Bronchial epithelial cell (primary cell): Measurements from ENCODE around the gene PWWP2B. TPM values are rescaled to one million over a fixed set of nuclear protein-coding genes. Genes with fewer than 3 reads are reported as not detected.

ENCODE experiments used
- DNase-seq: peaks from one replicate; pipeline ENCODE4 v3.0.0-alpha.2; 2010; ENCODE audit warnings: low read depth
- FAIRE-seq: peaks from 2 replicates; lab custom pipeline; 2011; peaks lifted over from hg19 to GRCh38; lab: Jason Lieb, UNC
- H3K27me3 ChIP-seq: 2 replicates; pipeline ENCODE4 v1.5.1; 2011; ENCODE audit warnings: low read length; ENCODE audit not compliant: control insufficient read depth, insufficient read depth
- H3K36me3 ChIP-seq: 2 replicates; pipeline ENCODE4 v1.5.1; 2011; ENCODE audit warnings: low read length; ENCODE audit not compliant: control insufficient read depth, insufficient read depth
- H3K4me3 ChIP-seq: 2 replicates; pipeline ENCODE4 v1.5.1; 2011; ENCODE audit warnings: mild to moderate bottlenecking, low read depth, low read length, control low read depth
- total RNA-seq: library from RNA; depleted of rRNA; stranded (reverse); fragments of >200 nt; gene quantifications from 2 replicates; pipeline ENCODE4 v1.2.1, GENCODE V29; 2014
- TF ChIP-seq, protein P1 (sequence below): IDR thresholded peaks from 2 replicates; pipeline ENCODE4 v1.5.1; 2011; ENCODE audit warnings: mild to moderate bottlenecking, moderate library complexity, low read length, control low read depth, inconsistent platforms; ENCODE audit not compliant: insufficient read depth, severe bottlenecking

The PWWP2B gene
- total RNA-seq, 1 donor from 2014 or later: 40.0 TPM

DNA sequence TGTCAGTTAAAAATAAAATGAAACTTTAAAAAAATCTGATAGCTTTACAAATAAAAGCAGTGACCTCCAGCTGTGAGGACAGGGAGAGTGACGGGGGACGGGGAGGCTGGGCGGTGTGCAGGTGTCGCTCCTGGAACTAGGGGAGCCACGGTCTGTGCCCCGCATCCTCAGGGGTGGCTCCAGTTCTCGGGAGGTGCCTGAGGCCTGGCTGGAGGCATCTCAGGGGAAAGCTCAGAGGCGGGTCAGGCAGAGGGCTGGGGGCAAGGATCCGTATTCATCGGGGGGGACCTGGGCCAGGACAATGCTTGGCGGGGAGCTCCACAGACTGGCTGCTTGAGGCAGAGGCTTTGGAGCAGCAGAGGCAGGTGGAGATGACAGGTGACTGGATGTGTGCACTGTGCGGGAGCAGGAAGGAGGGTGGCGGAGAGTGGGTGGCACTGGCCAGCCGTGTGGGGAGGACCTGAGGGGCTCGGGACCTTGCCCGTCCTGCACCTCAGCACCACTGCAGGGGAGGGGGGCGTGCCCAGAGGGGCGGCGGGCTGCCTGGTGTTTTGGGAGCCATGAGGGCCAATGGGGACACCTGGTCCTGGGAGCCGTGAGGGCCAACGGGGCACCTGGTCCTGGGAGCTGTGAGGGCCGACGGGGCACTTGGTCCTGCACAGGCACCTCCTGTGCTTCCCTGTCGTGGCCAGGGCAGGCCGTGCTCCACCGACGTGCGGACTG, 13.2 kb downstream of the PWWP2B start:
- DNase-seq (no peak), FAIRE-seq (no peak)
- peaks cover 21% of the 10 kb centered on the region for H3K36me3 ChIP-seq
- TF ChIP-seq, protein P1, sequence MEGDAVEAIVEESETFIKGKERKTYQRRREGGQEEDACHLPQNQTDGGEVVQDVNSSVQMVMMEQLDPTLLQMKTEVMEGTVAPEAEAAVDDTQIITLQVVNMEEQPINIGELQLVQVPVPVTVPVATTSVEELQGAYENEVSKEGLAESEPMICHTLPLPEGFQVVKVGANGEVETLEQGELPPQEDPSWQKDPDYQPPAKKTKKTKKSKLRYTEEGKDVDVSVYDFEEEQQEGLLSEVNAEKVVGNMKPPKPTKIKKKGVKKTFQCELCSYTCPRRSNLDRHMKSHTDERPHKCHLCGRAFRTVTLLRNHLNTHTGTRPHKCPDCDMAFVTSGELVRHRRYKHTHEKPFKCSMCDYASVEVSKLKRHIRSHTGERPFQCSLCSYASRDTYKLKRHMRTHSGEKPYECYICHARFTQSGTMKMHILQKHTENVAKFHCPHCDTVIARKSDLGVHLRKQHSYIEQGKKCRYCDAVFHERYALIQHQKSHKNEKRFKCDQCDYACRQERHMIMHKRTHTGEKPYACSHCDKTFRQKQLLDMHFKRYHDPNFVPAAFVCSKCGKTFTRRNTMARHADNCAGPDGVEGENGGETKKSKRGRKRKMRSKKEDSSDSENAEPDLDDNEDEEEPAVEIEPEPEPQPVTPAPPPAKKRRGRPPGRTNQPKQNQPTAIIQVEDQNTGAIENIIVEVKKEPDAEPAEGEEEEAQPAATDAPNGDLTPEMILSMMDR: no peak
- H3K4me3 ChIP-seq: no peak overlapping the region
- no peaks in the 10 kb centered on the region for H3K27me3 ChIP-seq

GRCh38 chr10:132410779-132411532, 14.0 kb downstream of the PWWP2B start:
- Histone ChIP-seq H3K36me3 (peaks cover 19% of the 10 kb centered on the region), H3K27me3 (no peaks in the 10 kb centered on the region), H3K4me3 (no peak overlapping the region)
- TF ChIP-seq, protein P1: no peak
- no peak for DNase-seq
- FAIRE-seq: no peak

DNA sequence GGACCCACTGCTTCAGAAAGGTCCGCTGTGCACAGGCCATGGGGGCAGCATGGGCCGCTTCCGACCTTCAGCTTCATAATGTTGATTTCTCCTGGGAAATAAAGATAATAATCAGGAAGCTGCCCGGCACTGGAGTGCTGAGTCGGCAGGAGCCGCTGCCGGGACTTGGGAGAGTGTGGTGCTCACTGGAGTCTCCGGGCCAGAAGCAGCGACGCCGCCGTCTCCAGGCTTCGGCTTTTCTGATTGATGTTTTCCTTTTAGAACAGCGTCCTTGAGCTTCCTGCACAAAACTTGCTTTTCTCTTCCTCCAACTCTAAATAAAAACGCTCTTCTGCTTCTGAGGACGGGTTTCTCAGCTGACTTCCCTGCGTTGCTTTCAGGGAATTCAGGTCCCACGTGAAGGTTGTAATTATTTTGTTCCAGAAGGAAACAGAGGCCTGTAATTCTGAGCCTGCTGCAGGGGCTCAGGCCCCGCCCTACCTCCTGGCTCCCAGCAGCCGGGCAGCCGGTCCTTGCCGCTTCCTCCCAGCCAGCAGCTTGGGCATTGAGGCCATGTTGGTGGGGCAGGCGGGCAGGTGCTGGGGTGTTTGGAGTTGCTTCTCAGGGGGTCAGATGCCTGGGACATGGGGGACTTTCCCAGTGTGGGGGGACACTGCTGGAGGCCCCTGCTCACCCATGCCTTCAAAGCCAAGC, 14.7 kb downstream of the PWWP2B start:
- H3K4me3 ChIP-seq: no peak overlapping the region
- H3K36me3 ChIP-seq: peaks cover 13% of the 10 kb centered on the region
- no peak for FAIRE-seq
- TF ChIP-seq, protein P1: no peak
- H3K27me3 ChIP-seq: no peaks in the 10 kb centered on the region
- DNase-seq: no peak

DNA sequence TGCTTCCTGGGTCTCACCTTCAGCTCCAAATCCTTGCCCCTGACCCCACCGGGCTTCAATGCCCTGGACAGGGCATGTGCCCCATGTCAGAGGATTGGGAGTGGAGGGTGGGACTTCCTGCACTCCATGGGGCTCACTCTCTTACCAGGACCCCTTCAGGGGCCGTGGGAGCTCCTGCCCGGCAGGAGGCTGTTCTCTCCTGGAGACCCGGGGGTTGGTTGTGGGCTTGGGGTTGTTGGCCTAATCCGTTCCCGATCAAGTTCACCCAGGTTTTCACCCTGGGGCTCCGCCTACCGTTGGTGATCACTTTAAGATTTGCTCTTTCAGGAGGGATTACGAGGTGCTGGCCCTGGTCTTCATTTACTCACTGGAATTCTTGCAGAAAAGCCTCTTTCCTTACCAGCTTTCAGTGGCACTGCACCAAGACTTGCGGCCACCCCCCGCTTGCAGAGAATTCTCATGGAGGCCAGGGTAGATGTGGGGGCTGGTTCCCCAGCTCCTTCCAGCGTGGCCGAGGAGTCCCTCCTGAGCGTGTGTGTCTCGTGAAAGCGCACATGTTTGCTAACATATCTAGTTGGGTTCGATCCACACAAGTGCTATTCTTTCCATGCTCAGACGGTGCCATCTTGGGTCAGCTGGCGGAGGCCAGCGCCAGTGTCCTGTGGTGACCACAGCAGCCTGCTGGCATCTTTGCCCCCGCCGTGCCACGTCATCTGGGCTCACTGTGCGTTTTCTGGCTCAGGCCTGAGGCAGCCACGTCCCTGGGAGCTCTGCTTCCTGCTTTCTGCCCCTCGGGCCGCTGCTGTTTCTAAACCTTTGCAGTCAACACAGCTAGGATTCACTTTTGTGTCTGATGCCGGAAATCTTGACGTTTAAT, 15.6 kb downstream of the PWWP2B start:
- Histone ChIP-seq H3K27me3 (no peaks in the 10 kb centered on the region), H3K36me3 (peaks cover 11% of the 10 kb centered on the region), H3K4me3 (no peak overlapping the region)
- no peak for DNase-seq
- TF ChIP-seq, protein P1: no peak
- no peak for FAIRE-seq
